ENCODE results near the gene SLTM.

DNA sequence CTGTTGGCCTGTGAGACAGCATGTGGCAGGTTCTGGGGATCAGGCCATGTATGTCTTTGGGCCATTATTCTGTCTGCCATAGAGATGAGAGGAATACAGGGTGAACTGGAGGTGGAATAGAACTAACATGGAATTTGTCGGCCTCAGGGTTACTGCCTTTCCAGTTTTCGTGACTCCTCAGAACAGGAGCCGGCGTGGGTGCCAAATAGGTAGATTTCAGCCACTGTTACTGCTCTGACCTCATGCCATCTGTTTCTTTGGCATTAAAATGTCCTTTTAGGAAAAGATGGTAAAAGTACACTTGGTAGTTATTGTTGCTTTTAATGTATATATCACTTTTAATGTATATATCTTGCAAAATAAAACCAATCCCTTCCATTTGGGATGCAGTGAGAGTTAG is 65.6 kb downstream of the SLTM start:
- TF ChIP-seq, protein P1, sequence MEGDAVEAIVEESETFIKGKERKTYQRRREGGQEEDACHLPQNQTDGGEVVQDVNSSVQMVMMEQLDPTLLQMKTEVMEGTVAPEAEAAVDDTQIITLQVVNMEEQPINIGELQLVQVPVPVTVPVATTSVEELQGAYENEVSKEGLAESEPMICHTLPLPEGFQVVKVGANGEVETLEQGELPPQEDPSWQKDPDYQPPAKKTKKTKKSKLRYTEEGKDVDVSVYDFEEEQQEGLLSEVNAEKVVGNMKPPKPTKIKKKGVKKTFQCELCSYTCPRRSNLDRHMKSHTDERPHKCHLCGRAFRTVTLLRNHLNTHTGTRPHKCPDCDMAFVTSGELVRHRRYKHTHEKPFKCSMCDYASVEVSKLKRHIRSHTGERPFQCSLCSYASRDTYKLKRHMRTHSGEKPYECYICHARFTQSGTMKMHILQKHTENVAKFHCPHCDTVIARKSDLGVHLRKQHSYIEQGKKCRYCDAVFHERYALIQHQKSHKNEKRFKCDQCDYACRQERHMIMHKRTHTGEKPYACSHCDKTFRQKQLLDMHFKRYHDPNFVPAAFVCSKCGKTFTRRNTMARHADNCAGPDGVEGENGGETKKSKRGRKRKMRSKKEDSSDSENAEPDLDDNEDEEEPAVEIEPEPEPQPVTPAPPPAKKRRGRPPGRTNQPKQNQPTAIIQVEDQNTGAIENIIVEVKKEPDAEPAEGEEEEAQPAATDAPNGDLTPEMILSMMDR (IDR thresholded peaks at IDR 0.05) = no peak
- no peak for TF ChIP-seq ZFX (IDR thresholded peaks at IDR 0.05; ENCODE audit: borderline replicate concordance)

Data from 22Rv1 (cell line).